ENCODE results near the gene GLP2R. TPM values are rescaled to one million over a fixed set of nuclear protein-coding genes. Genes with fewer than 3 reads are reported as not detected.

GLP2R gene
- total RNA-seq, 1 donor from 2014 or later, result 0.25 TPM

- no peak overlapping the region for H3K4me3 ChIP-seq (ENCODE audit: low read depth, low read length)
- H3K27me3 ChIP-seq (ENCODE audit: control insufficient read depth, insufficient read depth, low read length), result no peaks in the 10 kb centered on the region
- no peaks in the 10 kb centered on the region for H3K36me3 ChIP-seq (ENCODE audit: control insufficient read depth, insufficient read depth, low read length)
- no peak for TF ChIP-seq CTCF (IDR thresholded peaks at IDR 0.05; ENCODE audit: insufficient read depth, low read length, poor library complexity, severe bottlenecking)
- DNase-seq (ENCODE audit: low read depth), result no peak
These were observed 18.4 kb downstream of the GLP2R start for GRCh38 chr17:9844153-9844552.

GRCh38 chr17:9845306-9845705, 19.6 kb downstream of the GLP2R start:
- Histone ChIP-seq H3K36me3 (ENCODE audit: control insufficient read depth, insufficient read depth, low read length) (no peaks in the 10 kb centered on the region), H3K27me3 (ENCODE audit: control insufficient read depth, insufficient read depth, low read length) (no peaks in the 10 kb centered on the region), H3K4me3 (ENCODE audit: low read depth, low read length) (no peak overlapping the region)
- no peak for DNase-seq (ENCODE audit: low read depth)
- TF ChIP-seq CTCF (IDR thresholded peaks at IDR 0.05; ENCODE audit: insufficient read depth, low read length, poor library complexity, severe bottlenecking), result no peak

GRCh38 chr17:9850151-9850550, 24.4 kb downstream of the GLP2R start:
- Histone ChIP-seq H3K4me3 (ENCODE audit: low read depth, low read length) (no peak overlapping the region), H3K36me3 (ENCODE audit: control insufficient read depth, insufficient read depth, low read length) (no peaks in the 10 kb centered on the region), H3K27me3 (ENCODE audit: control insufficient read depth, insufficient read depth, low read length) (no peaks in the 10 kb centered on the region)
- no peak for TF ChIP-seq CTCF (IDR thresholded peaks at IDR 0.05; ENCODE audit: insufficient read depth, low read length, poor library complexity, severe bottlenecking)
- no peak for DNase-seq (ENCODE audit: low read depth)

GRCh38 chr17:9854255-9854654, 28.5 kb downstream of the GLP2R start:
- Histone ChIP-seq H3K36me3 (ENCODE audit: control insufficient read depth, insufficient read depth, low read length) (no peaks in the 10 kb centered on the region), H3K27me3 (ENCODE audit: control insufficient read depth, insufficient read depth, low read length) (no peaks in the 10 kb centered on the region), H3K4me3 (ENCODE audit: low read depth, low read length) (no peak overlapping the region)
- TF ChIP-seq CTCF (IDR thresholded peaks at IDR 0.05; ENCODE audit: insufficient read depth, low read length, poor library complexity, severe bottlenecking), result no peak
- no peak for DNase-seq (ENCODE audit: low read depth)

GRCh38 chr17:9855036-9855435, 29.3 kb downstream of the GLP2R start:
- no peak for TF ChIP-seq CTCF (IDR thresholded peaks at IDR 0.05; ENCODE audit: insufficient read depth, low read length, poor library complexity, severe bottlenecking)
- no peak overlapping the region for H3K4me3 ChIP-seq (ENCODE audit: low read depth, low read length)
- no peaks in the 10 kb centered on the region for H3K27me3 ChIP-seq (ENCODE audit: control insufficient read depth, insufficient read depth, low read length)
- DNase-seq (ENCODE audit: low read depth), result no peak
- H3K36me3 ChIP-seq (ENCODE audit: control insufficient read depth, insufficient read depth, low read length), result no peaks in the 10 kb centered on the region

- Histone ChIP-seq H3K27me3 (ENCODE audit: control insufficient read depth, insufficient read depth, low read length) (no peaks in the 10 kb centered on the region), H3K36me3 (ENCODE audit: control insufficient read depth, insufficient read depth, low read length) (no peaks in the 10 kb centered on the region), H3K4me3 (ENCODE audit: low read depth, low read length) (no peak overlapping the region)
- TF ChIP-seq CTCF (IDR thresholded peaks at IDR 0.05; ENCODE audit: insufficient read depth, low read length, poor library complexity, severe bottlenecking), result no peak
- no peak for DNase-seq (ENCODE audit: low read depth)
These were observed 34.1 kb downstream of the GLP2R start for GRCh38 chr17:9859781-9860180.
